DMS 273 (cell line): ENCODE measurements around the gene SOS1.
"Not testable (repeated sequence)": the region's sequence is repeated elsewhere in the genome, so short reads cannot be mapped to it uniquely, and the experiment has no call there.

ENCODE experiments used
- DNase-seq: peaks from one replicate; lab custom pipeline; 2025; ENCODE audit not compliant: unreplicated experiment; lab: John Stamatoyannopoulos, UW

The SOS1 gene

GRCh38 chr2:39107724-39108273, 13.1 kb downstream of the SOS1 start:
- peak; percentile 40 for DNase-seq

GRCh38 chr2:39107156-39107555, 13.7 kb downstream of the SOS1 start:
- DNase-seq = peak; percentile 62

GRCh38 chr2:39099870-39100728, 20.8 kb downstream of the SOS1 start:
- DNase-seq = no peak

GRCh38 chr2:39099310-39099869, 21.5 kb downstream of the SOS1 start:
- no peak for DNase-seq

GRCh38 chr2:39095624-39096023, 25.2 kb downstream of the SOS1 start:
- no peak for DNase-seq

- DNase-seq = no peak
Observed at GRCh38 chr2:39094717-39095363, 26.0 kb downstream of the SOS1 start.

- DNase-seq = no peak
Observed at GRCh38 chr2:39093218-39093898, 27.5 kb downstream of the SOS1 start.

GRCh38 chr2:39091543-39091942, 29.3 kb downstream of the SOS1 start:
- no peak for DNase-seq

- DNase-seq = no peak
Observed at GRCh38 chr2:39091063-39091462, 29.8 kb downstream of the SOS1 start.

- DNase-seq = peak; percentile 19
Observed at GRCh38 chr2:39080152-39080551, 40.7 kb downstream of the SOS1 start.

- DNase-seq = no peak
Observed at GRCh38 chr2:39069890-39070465, 50.9 kb downstream of the SOS1 start.

GRCh38 chr2:39069136-39069515, 51.7 kb downstream of the SOS1 start:
- DNase-seq = no peak

GRCh38 chr2:39068299-39069135, 52.3 kb downstream of the SOS1 start:
- DNase-seq = no peak

- no peak for DNase-seq
Observed at GRCh38 chr2:39065616-39066015, 55.2 kb downstream of the SOS1 start.

GRCh38 chr2:39062320-39062719, 58.5 kb downstream of the SOS1 start:
- DNase-seq = no peak

- DNase-seq = no peak
Observed at GRCh38 chr2:39061280-39061679, 59.6 kb downstream of the SOS1 start.

- DNase-seq = peak; percentile 80
Observed at GRCh38 chr2:39059366-39059952, 61.4 kb downstream of the SOS1 start.

GRCh38 chr2:39058101-39058500, 62.8 kb downstream of the SOS1 start:
- no peak for DNase-seq

- DNase-seq = not testable (repeated sequence)
Observed at GRCh38 chr2:39052665-39053064, 68.2 kb downstream of the SOS1 start.

GRCh38 chr2:39050109-39050508, 70.7 kb downstream of the SOS1 start:
- DNase-seq = no peak
